NB4 (cell line): Measurements from ENCODE around the gene ATP5MK.

Source experiments
- MYC ChIP-seq: IDR thresholded peaks from 2 replicates; pipeline ENCODE4 v1.6.1; 2011; ENCODE audit warnings: low read depth, low read length
- POLR2A ChIP-seq: IDR thresholded peaks from 2 replicates; pipeline ENCODE4 v1.6.1; 2011; ENCODE audit warnings: mild to moderate bottlenecking; ENCODE audit not compliant: insufficient read length; ENCODE audit errors: extremely low read depth
- TF ChIP-seq, protein P1 (sequence below): IDR thresholded peaks from one replicate; pipeline ENCODE4 v1.5.1; 2012; ENCODE audit warnings: low read depth, low read length
- TF ChIP-seq, protein P2 (sequence below): IDR thresholded peaks from 2 replicates; pipeline ENCODE4 v1.6.1; 2011; ENCODE audit warnings: low read depth, low read length

DNA sequence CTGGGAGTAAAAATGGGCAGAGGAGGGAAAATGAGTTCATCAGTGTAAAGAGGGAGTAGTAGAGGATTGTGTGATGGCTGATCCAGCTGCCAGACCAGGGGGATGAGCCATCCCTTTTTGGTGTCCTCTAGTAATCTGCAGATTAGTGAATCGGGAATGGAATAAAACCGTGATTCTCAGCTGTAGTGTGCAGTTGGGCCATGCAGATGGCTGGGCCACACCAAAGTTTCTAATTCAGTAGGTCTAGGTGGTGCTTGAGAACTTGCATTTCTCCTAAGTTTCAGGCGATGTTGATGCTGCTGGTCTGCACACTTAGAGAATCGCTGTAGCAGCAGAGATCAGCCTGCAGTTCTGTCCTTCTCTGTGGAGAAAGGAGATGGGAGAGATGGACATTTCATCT is 22.8 kb upstream of the ATP5MK start:
- TF ChIP-seq, protein P1, sequence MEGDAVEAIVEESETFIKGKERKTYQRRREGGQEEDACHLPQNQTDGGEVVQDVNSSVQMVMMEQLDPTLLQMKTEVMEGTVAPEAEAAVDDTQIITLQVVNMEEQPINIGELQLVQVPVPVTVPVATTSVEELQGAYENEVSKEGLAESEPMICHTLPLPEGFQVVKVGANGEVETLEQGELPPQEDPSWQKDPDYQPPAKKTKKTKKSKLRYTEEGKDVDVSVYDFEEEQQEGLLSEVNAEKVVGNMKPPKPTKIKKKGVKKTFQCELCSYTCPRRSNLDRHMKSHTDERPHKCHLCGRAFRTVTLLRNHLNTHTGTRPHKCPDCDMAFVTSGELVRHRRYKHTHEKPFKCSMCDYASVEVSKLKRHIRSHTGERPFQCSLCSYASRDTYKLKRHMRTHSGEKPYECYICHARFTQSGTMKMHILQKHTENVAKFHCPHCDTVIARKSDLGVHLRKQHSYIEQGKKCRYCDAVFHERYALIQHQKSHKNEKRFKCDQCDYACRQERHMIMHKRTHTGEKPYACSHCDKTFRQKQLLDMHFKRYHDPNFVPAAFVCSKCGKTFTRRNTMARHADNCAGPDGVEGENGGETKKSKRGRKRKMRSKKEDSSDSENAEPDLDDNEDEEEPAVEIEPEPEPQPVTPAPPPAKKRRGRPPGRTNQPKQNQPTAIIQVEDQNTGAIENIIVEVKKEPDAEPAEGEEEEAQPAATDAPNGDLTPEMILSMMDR: no peak
- no peak for TF ChIP-seq POLR2A
- TF ChIP-seq, protein P2, sequence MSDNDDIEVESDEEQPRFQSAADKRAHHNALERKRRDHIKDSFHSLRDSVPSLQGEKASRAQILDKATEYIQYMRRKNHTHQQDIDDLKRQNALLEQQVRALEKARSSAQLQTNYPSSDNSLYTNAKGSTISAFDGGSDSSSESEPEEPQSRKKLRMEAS: no peak
- no peak for TF ChIP-seq MYC
